Measurements from ENCODE around the gene REXO1. TPM values are rescaled to one million over a fixed set of nuclear protein-coding genes. Genes with fewer than 3 reads are reported as not detected.

The REXO1 gene
- total RNA-seq, 4 donors from 2014 or later = 7.5 to 16.4 (median 15.4) TPM

GRCh38 chr19:1825909-1826556, 22.2 kb downstream of the REXO1 start:
- H3K4me1 ChIP-seq = peaks cover 0 to 13% (median 7%) of the 10 kb centered on the region in 3 donors
- 17 to 50% methylated on average over 2 to 8 of the region's 15 CpGs for WGBS, 2 donors
- H3K36me3 ChIP-seq = peaks cover 28 to 100% (median 30%) of the 10 kb centered on the region in 3 donors
- H3K4me3 ChIP-seq = no peak overlapping the region
- TF ChIP-seq POLR2A (IDR thresholded peaks at IDR 0.05) (no peak), CTCF (IDR thresholded peaks at IDR 0.05) (peak; percentile 86 to 93 (median 90))
- intact Hi-C loops (cut with DNase I) = no loop called here
- DNase-seq = no peak
- no peaks in the 10 kb centered on the region for H3K27me3 ChIP-seq
- H3K27ac ChIP-seq = no peak overlapping the region
- no peaks in the 10 kb centered on the region for H3K9me3 ChIP-seq

- no peak for TF ChIP-seq POLR2A (IDR thresholded peaks at IDR 0.05)
- TF ChIP-seq CTCF (IDR thresholded peaks at IDR 0.05) = no peak
- peaks cover 0 to 13% (median 7%) of the 10 kb centered on the region in 3 donors for H3K4me1 ChIP-seq
- no peak overlapping the region for H3K4me3 ChIP-seq
- H3K27me3 ChIP-seq = no peaks in the 10 kb centered on the region
- no peak overlapping the region for H3K27ac ChIP-seq
- DNase-seq = no peak
- peaks cover 40 to 100% (median 43%) of the 10 kb centered on the region in 3 donors for H3K36me3 ChIP-seq
- H3K9me3 ChIP-seq = no peaks in the 10 kb centered on the region
- intact Hi-C loops (cut with DNase I) = no loop called here
- WGBS, 2 donors = 56 to 58% methylated on average over 4 to 6 of the region's 14 CpGs
Observed at GRCh38 chr19:1824252-1824622, 24.0 kb downstream of the REXO1 start.

- no peaks in the 10 kb centered on the region for H3K27me3 ChIP-seq
- DNase-seq = no peak
- no peaks in the 10 kb centered on the region for H3K9me3 ChIP-seq
- H3K4me1 ChIP-seq = peaks cover 0 to 13% (median 7%) of the 10 kb centered on the region in 3 donors
- H3K36me3 ChIP-seq = peaks cover 45 to 100% (median 48%) of the 10 kb centered on the region in 3 donors
- H3K4me3 ChIP-seq = no peak overlapping the region
- H3K27ac ChIP-seq = no peak overlapping the region
- TF ChIP-seq POLR2A (IDR thresholded peaks at IDR 0.05) = no peak
- TF ChIP-seq CTCF (IDR thresholded peaks at IDR 0.05) = no peak
- intact Hi-C loops (cut with DNase I) = no loop called here
- 69 to 86% methylated on average over 4 to 5 of the region's 36 CpGs for WGBS, 2 donors
Observed at GRCh38 chr19:1823539-1824251, 24.6 kb downstream of the REXO1 start.

- Histone ChIP-seq H3K27me3 (no peaks in the 10 kb centered on the region), H3K36me3 (peaks cover 52 to 100% (median 53%) of the 10 kb centered on the region in 3 donors), H3K4me1 (peaks cover 0 to 13% (median 7%) of the 10 kb centered on the region in 3 donors), H3K27ac (no peak overlapping the region), H3K4me3 (no peak overlapping the region), H3K9me3 (no peaks in the 10 kb centered on the region)
- TF ChIP-seq POLR2A (IDR thresholded peaks at IDR 0.05) (no peak), CTCF (IDR thresholded peaks at IDR 0.05) (no peak)
- WGBS, 2 donors = 95% methylated on average over 3 of the region's 8 CpGs; no CpG with 5 or more reads in 1 of the 2 donors
- intact Hi-C loops (cut with DNase I) = no loop called here
- DNase-seq = no peak
Observed at GRCh38 chr19:1823020-1823419, 25.3 kb downstream of the REXO1 start.

GRCh38 chr19:1822210-1822609, 26.1 kb downstream of the REXO1 start:
- no peaks in the 10 kb centered on the region for H3K27me3 ChIP-seq
- no peak overlapping the region for H3K4me3 ChIP-seq
- no peaks in the 10 kb centered on the region for H3K9me3 ChIP-seq
- H3K36me3 ChIP-seq = peaks cover 52 to 100% (median 60%) of the 10 kb centered on the region in 3 donors
- no peak for DNase-seq
- no peak overlapping the region for H3K27ac ChIP-seq
- TF ChIP-seq POLR2A (IDR thresholded peaks at IDR 0.05) (no peak), CTCF (IDR thresholded peaks at IDR 0.05) (no peak)
- intact Hi-C loops (cut with DNase I) = no loop called here
- WGBS, 2 donors = 45% methylated on average over 4 of the region's 19 CpGs; no CpG with 5 or more reads in 1 of the 2 donors
- H3K4me1 ChIP-seq = peaks cover 0 to 13% (median 7%) of the 10 kb centered on the region in 3 donors
